ENCODE measurements around the gene RASGRP2.

DNA sequence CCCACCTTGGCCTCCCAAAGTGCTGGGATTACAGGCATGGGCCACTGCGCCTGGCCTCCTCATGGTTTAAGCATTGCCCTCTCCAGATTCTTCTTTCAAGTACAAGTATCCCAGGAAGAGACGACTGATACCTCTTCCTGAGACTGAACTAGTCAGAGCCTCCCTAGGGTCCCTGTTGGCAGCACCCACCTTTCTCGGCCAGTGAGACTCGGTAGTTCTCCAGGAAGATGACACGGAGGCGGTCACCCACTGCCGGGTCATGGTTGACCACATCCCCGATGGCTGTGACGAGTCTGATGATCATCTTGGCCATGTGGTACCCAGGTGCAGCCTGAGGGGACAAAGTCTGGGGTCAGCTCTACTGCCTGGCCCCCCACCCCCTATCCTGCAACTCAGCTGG lies 7.2 kb upstream of the RASGRP2 start:
- TF ChIP-seq, protein P1, sequence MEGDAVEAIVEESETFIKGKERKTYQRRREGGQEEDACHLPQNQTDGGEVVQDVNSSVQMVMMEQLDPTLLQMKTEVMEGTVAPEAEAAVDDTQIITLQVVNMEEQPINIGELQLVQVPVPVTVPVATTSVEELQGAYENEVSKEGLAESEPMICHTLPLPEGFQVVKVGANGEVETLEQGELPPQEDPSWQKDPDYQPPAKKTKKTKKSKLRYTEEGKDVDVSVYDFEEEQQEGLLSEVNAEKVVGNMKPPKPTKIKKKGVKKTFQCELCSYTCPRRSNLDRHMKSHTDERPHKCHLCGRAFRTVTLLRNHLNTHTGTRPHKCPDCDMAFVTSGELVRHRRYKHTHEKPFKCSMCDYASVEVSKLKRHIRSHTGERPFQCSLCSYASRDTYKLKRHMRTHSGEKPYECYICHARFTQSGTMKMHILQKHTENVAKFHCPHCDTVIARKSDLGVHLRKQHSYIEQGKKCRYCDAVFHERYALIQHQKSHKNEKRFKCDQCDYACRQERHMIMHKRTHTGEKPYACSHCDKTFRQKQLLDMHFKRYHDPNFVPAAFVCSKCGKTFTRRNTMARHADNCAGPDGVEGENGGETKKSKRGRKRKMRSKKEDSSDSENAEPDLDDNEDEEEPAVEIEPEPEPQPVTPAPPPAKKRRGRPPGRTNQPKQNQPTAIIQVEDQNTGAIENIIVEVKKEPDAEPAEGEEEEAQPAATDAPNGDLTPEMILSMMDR (IDR thresholded peaks at IDR 0.05): no peak
- TF ChIP-seq EP300 (IDR thresholded peaks at IDR 0.05): no peak
- no peak for TF ChIP-seq POLR2AphosphoS5 (IDR thresholded peaks at IDR 0.05)
- no peak for TF ChIP-seq POLR2A (IDR thresholded peaks at IDR 0.05)

Measured in upper lobe of left lung (tissue), 4 donors.